Subcutaneous abdominal adipose tissue (tissue), 5 donors: ENCODE measurements around the gene MEX3A.
A peak's percentile ranks its signal among the peaks of the same experiment; 100 is the strongest.

Source experiments
- H3K27ac ChIP-seq: one replicate; pipeline ENCODE4 v1.7.0; 2013; ENCODE audit warnings: low read depth, mild to moderate bottlenecking, inconsistent platforms, low read length, moderate library complexity
- H3K27me3 ChIP-seq, 5 donors: one replicate each; pipeline ENCODE4 v1.7.0; 2013; ENCODE audit warnings: low read length in 5 of 5, inconsistent platforms in 1 of 5; ENCODE audit not compliant: control insufficient read depth in 5 of 5, insufficient read depth in 4 of 5
- H3K36me3 ChIP-seq, 5 donors: one replicate each; pipeline ENCODE4 v1.7.0; 2013; ENCODE audit warnings: low read length in 5 of 5; ENCODE audit not compliant: control insufficient read depth in 5 of 5, insufficient read depth in 5 of 5
- H3K4me1 ChIP-seq, 5 donors: one replicate each; pipeline ENCODE4 v1.7.0; 2013; ENCODE audit warnings: low read length in 5 of 5, mild to moderate bottlenecking in 3 of 5, moderate library complexity in 1 of 5; ENCODE audit not compliant: control insufficient read depth in 5 of 5, insufficient read depth in 5 of 5
- H3K4me3 ChIP-seq, 5 donors: one replicate each; pipeline ENCODE4 v1.7.0; 2013; ENCODE audit warnings: low read length in 5 of 5, low read depth in 1 of 5
- H3K9ac ChIP-seq, 5 donors: one replicate each; pipeline ENCODE4 v1.7.0; 2013; ENCODE audit warnings: low read length in 5 of 5, mild to moderate bottlenecking in 4 of 5, moderate library complexity in 3 of 5
- H3K9me3 ChIP-seq, 5 donors: one replicate each; pipeline ENCODE4 v1.7.0; 2013; ENCODE audit warnings: low read length in 5 of 5; ENCODE audit not compliant: control insufficient read depth in 5 of 5
- donor health status: healthy.
- donor health status: healthy.
- donor health status: healthy.
- donor health status: healthy.
- donor health status: healthy.

MEX3A gene

GRCh38 chr1:156056326-156056849, 25.9 kb downstream of the MEX3A start:
- Histone ChIP-seq H3K9me3 (no peaks in the 10 kb centered on the region), H3K4me1 (peaks cover 5 to 34% (median 25%) of the 10 kb centered on the region in 5 donors), H3K27ac (no peak overlapping the region), H3K4me3 (no peak overlapping the region), H3K36me3 (peaks cover 0 to 16% (median 14%) of the 10 kb centered on the region in 5 donors), H3K27me3 (no peaks in the 10 kb centered on the region), H3K9ac (peak overlapping the region in 1 of 5 donors; percentile 35)

DNA sequence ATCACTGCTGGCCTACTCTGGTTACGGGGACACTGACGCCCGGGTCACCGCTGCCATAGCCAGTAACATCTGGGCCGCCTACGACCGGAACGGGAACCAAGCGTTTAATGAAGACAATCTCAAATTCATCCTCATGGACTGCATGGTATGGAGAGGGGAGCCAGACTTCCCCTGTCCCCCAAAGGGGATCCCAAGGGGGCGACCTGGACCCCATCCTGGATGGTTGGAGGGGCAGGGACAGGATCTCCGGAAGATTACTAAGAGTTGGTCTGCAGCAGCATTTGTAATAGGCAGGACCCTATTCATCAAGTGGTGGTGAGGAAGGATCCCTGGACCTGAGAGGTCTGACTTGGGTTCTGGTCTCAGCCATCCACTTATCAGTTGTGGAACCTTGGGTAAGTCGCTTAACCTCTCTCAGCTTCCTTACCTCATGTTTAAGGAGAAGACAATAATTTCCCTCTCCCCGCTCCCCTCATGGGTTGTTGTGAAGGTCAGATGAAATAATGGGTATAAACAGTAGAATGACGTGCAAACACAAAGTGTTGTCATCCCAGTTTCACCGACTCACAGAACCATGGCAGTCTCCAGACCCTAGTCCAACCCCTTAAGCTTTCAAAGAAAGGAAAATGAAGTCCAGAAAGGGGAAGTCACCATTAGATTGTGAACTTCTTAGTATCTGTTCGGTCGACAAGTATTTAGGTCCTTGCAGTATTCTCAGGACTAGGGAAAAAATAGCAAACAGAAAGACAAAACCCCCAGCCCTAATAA, 26.8 kb downstream of the MEX3A start:
- Histone ChIP-seq H3K36me3 (peaks cover 0 to 21% (median 15%) of the 10 kb centered on the region in 5 donors), H3K4me1 (peaks cover 5 to 34% (median 25%) of the 10 kb centered on the region in 5 donors), H3K9ac (peak overlapping the region; percentile 64 to 94 (median 93)), H3K4me3 (peak overlapping the region; percentile 94 to 100 (median 98)), H3K27ac (peak overlapping the region; percentile 98), H3K27me3 (no peaks in the 10 kb centered on the region), H3K9me3 (no peaks in the 10 kb centered on the region)

- H3K27me3 ChIP-seq: no peaks in the 10 kb centered on the region
- peaks cover 3 to 29% (median 21%) of the 10 kb centered on the region in 5 donors for H3K36me3 ChIP-seq
- H3K27ac ChIP-seq: peak within 1 kb of the TSS; percentile 98
- peak within 1 kb of the TSS; percentile 92 to 96 (median 94) for H3K9ac ChIP-seq
- H3K4me1 ChIP-seq: peaks cover 5 to 34% (median 25%) of the 10 kb centered on the region in 5 donors
- H3K9me3 ChIP-seq: no peaks in the 10 kb centered on the region
- H3K4me3 ChIP-seq: peak within 1 kb of the TSS; percentile 94 to 100 (median 98)
These were observed 27.6 kb downstream of the MEX3A start, which contains the start of gene LAMTOR2 for GRCh38 chr1:156054500-156055280. LAMTOR2 (plus strand) TSS chr1:156054782; CDS start chr1:156054890, 108 bp downstream.

DNA sequence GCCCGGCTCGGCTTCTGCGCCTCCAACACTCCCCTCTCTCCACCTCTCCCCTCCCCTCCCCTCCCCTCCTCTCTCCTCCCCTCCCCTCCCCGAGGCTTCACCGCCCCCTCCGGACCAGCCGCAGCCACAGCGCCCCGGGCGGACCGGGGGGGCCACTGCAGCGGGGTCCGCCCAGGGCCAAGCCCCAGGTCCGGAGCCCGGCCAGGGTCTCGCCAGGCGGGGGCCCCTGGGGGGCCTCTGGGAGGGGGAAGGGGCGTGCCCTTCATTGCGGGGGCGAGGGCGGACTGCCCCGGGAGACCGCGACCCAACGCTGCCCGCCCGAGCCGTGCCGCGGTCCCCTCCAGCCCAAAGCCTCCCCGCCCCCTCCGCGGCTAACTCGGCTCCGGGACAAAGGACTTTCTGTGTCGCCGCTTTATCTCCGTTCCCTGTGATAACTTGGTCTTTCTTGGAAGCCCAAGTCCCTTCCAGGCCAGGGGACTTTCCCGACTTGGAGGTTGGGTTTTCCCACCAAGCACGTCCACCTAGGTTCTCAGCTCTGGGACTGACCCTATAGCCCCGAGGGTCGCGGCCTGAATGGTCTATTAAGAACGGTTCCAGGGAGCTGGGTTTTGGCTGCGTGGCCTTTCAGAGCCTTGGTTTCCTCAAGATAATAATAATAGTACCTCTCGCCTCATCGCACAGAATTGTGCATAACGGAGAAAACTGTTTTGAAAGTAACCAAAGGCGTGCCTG, 28.3 kb downstream of the MEX3A start, which contains the start of gene UBQLN4:
Gene UBQLN4, minus strand, starts transcription at position 31 of the 732 bp plus-strand sequence. CDS start 97 bp downstream, outside the sequence.
- H3K27me3 ChIP-seq: no peaks in the 10 kb centered on the region
- no peaks in the 10 kb centered on the region for H3K9me3 ChIP-seq
- peak within 1 kb of the TSS; percentile 98 for H3K27ac ChIP-seq
- H3K4me1 ChIP-seq: peaks cover 5 to 38% (median 25%) of the 10 kb centered on the region in 5 donors
- peaks cover 3 to 36% (median 27%) of the 10 kb centered on the region in 5 donors for H3K36me3 ChIP-seq
- H3K4me3 ChIP-seq: peak within 1 kb of the TSS; percentile 92 to 100 (median 98)
- peak within 1 kb of the TSS; percentile 92 to 96 (median 94) for H3K9ac ChIP-seq

DNA sequence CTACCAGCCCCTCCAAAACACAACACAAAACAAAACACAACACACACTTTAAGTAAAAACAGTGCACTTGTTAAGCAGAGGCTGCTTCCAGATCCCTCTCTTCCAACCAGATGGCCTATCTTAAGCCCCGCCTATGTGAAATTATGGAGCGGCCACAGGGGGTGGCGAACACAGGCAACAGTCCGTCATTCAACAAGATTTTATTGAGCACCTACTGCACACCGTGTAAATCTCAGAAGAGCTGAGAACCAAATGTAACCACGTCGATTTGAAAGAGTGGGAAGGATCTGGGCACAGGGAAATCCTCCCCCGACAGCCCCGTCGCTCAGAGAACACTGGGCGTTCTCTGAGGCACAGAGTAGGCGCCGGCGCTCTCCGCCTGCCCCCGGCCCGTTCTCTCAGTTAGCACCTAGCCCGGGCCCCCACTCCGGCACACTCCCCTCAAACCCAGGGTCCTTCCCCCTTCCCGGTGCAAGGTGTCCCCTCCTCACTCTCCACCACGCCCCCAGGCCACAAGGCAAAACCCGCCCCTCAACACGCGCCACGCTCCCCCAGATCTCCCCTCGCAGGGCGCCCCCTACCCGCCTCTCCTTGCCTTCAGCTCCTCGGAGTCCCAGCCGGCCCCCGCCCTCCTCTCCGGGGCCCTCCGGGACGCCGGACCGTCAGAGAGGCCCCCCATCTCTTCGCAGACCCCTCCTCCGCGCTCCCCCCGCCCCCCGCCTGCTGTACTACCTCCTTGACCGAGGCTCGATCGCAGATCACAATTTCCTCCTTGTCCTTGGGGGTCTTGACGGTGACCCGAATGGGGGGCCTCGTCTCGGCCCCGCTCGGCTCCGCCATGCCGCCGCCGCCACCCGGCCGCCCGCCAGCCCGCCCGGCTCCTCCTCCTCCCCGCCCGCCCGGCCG, 29.1 kb downstream of the MEX3A start:
- Histone ChIP-seq H3K4me1 (peaks cover 5 to 42% (median 25%) of the 10 kb centered on the region in 5 donors), H3K9ac (peak overlapping the region in 4 of 5 donors; percentile 70 to 81 (median 74)), H3K9me3 (no peaks in the 10 kb centered on the region), H3K36me3 (peaks cover 3 to 36% (median 26%) of the 10 kb centered on the region in 5 donors), H3K27me3 (no peaks in the 10 kb centered on the region), H3K27ac (peak overlapping the region; percentile 50), H3K4me3 (peak overlapping the region; percentile 70 to 82 (median 76))

- no peaks in the 10 kb centered on the region for H3K9me3 ChIP-seq
- no peak overlapping the region for H3K9ac ChIP-seq
- peaks cover 3 to 35% (median 21%) of the 10 kb centered on the region in 5 donors for H3K36me3 ChIP-seq
- no peaks in the 10 kb centered on the region for H3K27me3 ChIP-seq
- no peak overlapping the region for H3K4me3 ChIP-seq
- peaks cover 5 to 37% (median 25%) of the 10 kb centered on the region in 5 donors for H3K4me1 ChIP-seq
- H3K27ac ChIP-seq: no peak overlapping the region
These were observed 31.1 kb downstream of the MEX3A start for GRCh38 chr1:156051011-156051725.

- Histone ChIP-seq H3K9ac (no peak overlapping the region), H3K27ac (no peak overlapping the region)
These were observed 31.9 kb downstream of the MEX3A start for GRCh38 chr1:156050376-156050775.

GRCh38 chr1:156048663-156049258, 33.5 kb downstream of the MEX3A start:
- peaks cover 5 to 41% (median 26%) of the 10 kb centered on the region in 5 donors for H3K36me3 ChIP-seq

More at GRCh38 chr1:156050376-156050775, 31.9 kb downstream of the MEX3A start:
- Histone ChIP-seq H3K9me3 (no peaks in the 10 kb centered on the region), H3K4me3 (no peak overlapping the region), H3K4me1 (peaks cover 4 to 29% (median 19%) of the 10 kb centered on the region in 5 donors), H3K36me3 (peaks cover 4 to 37% (median 21%) of the 10 kb centered on the region in 5 donors), H3K27me3 (no peaks in the 10 kb centered on the region)

More at GRCh38 chr1:156048663-156049258, 33.5 kb downstream of the MEX3A start:
- Histone ChIP-seq H3K9ac (no peak overlapping the region), H3K27ac (no peak overlapping the region), H3K27me3 (no peaks in the 10 kb centered on the region), H3K4me1 (peaks cover 0 to 18% (median 9%) of the 10 kb centered on the region in 5 donors), H3K9me3 (no peaks in the 10 kb centered on the region), H3K4me3 (no peak overlapping the region)
